HG03025 (cell line): Measurements from ENCODE around the gene TAF10.

Experiments used
- ATAC-seq: cut with Tn5 transposase; IDR thresholded peaks from one replicate; pipeline ENCODE4 v1.9.1; 2021; ENCODE audit warnings: mild to moderate bottlenecking, moderate library complexity; ENCODE audit not compliant: unreplicated experiment, low FRiP score

TAF10 gene

DNA sequence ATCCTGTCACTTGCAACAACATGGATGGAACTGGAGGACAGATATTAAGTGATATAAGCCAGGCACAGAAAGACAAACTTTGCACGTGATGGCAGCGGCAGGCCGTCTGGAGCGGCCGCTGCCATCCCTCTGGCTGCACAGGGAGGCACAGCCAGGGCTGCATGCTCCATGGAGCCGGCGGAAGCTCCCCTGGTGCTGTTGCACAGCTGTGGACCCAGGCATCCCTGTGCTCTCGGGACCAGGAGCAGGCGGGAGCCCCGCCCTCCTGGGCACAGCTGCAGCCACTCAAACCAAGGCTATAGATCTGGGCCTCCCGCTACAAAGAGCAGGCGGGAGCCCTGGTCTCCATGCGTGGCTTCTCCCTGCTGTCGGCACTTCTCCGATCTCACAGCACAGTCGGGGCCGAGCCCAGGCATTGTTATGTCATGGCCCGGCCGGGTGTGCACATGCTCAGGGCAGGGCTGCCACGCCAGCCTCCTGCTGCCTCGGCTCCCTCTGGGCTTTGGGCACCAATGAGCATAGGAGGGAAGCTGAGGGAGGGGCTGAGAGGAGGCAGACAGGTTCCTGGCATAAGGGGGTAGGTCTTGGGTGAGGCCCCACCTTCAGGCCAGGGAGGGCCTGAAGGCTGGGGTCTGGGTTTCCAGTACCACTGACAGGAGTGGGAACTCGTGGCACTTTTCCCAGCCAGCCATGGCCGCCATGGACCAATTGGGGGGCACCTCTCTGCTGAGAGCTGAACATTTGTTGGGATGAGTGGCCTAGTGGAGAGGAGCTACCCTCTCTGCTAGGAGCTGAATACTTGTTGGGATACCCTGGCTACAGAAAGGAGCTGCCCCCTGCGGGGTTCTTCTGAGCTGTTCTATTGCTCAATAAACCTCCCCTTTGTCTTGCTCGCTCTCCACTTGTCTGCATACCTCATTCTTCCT is 25.3 kb downstream of the TAF10 start:
- ATAC-seq, result no peak

DNA sequence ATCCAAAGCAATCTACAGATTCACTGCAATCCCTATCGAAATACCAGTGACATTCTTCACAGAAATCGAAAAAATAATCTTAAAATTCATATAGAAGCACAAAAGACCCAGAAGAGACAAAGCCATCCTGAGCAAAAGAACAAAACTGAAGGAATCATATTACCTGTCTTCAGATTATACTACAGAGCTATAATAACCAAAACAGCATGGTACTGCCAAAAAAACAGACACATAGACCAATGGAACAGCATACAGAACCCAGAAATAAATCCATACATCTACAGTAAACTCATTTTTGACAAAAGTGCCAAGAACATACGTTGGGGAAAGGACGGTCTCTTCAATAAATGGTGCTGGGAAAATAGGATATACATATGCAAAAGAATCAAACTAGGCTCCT is 27.5 kb downstream of the TAF10 start:
- ATAC-seq, result no peak

DNA sequence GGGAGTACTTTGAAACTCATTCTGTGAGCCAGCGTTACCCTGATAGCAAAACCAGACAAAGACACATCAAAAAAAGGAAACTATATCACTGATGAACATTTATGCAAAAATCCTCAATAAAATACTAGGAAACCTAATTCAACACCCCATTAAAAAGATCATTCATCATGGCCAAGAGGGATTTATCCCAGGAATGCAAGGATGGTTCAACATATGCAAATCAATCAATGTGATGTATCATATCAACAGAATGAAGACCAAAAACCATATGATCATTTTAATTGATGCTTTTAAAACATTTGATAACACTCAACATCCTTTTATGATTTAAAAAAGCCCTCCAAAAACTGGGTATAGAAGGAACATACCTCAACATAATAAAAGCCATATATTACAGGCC is 28.4 kb downstream of the TAF10 start:
- ATAC-seq, result no peak

DNA sequence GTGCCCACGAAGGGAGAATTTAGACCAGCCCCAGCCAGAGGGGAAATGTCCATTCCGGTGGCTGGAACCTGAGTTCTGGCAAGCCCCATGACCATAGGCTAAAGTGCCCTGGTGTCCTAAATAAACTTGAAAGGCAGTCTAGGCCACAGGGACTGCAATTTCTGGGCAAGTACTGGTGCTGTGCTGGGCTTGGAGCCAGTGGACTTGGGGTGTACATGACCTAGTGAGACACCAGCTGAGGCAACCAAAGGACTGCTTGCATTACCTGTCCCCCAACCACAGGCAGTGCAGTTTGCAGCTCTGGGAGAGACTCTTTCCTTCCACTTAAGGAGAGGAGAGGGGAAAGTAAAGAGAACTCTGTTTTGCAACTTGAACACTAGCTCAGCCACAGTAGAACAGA is 32.3 kb downstream of the TAF10 start:
- ATAC-seq, result no peak

DNA sequence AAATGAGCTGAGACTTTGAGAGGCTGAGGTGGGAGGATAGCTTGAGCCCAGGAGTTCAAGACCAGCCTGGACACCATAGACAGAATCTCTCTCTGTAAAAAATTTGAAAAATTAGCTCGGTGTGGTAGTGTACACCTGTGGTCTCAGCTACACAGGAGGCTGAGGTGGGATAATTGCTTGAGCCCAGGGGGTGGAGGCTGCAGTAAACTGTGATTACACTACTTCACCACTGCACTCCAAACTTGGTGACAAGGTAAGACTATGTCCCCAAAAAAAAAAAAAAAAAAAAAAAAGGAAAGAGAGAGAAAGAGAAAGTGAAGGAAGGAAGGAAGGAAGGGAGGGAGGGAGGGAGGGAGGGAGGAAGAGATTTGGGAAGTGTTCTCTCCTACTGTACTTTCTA is 33.9 kb downstream of the TAF10 start:
- ATAC-seq, result no peak

DNA sequence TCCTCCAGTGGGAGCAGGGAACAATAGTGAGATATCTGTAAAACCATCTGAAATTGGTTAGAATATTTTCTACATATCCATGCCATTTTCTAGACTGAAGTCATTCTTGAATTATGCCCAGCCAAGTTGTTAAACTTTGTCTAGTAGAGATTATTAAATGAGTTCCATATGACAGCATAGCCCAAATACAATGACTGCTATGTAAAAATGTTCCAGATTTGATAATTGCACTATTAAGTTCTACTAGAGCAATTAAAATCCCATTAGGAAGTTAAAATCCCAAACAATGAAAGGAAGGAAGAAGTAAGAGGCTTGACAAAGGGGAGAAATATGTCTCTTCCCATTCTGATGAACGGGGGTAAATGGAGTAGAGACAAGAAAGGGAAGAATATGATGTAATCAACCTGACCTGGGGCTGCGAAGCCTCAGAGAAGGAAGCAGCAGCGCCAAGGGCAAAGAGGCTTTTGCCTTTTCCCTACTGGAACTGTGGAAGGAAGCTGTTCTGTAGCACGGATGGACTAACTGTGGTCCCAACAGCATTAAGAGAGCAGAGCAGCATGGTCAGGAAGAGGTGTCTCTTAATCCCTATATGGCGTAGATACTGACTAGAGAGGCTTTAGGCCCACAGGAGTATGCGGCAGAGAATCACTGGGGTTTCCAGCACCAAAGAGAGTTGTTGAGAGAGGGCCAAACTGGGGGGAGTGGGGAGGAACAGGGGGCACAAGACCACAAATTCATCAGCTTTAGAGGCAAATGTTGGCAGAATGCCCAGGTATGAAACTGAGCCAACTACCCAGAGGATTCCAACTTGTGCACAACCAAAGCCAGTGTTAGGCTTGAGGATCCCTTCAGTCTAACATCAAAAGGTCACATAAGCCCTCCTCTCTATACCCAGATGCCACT is 35.3 kb downstream of the TAF10 start:
- ATAC-seq, result no peak

DNA sequence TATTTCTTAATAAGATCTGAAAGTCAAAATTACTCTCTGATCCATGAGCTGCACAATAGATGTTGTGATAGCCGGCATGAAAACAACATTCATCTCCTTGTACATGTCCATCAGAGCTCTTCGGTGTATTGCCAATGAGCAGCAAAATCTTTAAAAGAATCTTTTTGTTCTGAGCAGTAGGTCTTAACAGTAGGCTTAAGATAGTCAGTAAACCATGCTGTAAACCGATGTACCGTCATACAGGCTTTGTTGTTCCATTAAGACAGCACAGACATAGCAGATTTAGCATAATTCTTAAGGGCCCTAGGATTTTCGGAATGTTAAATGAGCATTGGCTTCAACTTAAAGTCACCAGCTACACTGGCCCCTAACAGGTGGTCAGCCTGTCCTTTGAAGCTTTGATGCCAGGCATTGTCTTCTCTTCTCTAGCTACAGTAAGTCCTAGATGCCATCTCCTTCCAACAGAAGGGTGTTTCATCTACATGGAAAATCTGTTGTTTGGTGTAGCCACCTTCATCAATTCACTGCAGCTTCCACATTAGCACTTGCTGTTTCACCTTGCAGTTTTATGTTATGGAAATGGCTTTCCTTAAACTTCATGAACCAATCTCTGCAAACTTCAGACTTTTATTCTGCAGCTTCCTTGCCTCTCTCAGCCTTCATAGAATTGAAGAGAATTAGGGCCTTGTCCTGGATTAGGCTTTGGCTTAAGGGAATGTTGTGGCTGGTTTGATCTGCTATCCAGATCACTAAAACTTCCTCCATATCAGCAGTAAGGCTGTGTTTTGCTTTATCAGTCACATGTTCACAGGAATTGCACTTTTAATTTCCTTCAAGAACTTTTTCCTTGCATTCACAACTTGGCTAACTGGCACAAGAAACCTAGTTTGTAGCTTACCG is 37.0 kb downstream of the TAF10 start:
- ATAC-seq, result no peak

DNA sequence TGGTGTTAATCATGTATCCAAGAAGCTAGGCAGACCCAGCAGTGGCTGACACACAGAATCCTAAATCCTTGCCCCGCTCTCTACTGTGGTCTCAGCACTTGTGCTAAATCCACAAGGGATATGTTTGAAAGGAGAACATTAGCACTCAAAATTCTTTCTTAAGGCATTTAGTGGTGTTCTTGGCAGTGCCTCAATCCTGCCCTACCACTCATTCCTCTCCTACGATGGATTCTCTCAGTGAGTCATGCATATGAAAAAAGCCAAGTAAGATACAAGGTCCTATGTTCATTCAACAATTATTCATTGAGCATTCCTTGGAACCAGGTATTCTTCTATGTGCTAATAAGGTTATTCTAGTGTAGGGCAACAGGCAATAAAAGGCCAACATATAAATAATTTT is 39.8 kb downstream of the TAF10 start:
- no peak for ATAC-seq

DNA sequence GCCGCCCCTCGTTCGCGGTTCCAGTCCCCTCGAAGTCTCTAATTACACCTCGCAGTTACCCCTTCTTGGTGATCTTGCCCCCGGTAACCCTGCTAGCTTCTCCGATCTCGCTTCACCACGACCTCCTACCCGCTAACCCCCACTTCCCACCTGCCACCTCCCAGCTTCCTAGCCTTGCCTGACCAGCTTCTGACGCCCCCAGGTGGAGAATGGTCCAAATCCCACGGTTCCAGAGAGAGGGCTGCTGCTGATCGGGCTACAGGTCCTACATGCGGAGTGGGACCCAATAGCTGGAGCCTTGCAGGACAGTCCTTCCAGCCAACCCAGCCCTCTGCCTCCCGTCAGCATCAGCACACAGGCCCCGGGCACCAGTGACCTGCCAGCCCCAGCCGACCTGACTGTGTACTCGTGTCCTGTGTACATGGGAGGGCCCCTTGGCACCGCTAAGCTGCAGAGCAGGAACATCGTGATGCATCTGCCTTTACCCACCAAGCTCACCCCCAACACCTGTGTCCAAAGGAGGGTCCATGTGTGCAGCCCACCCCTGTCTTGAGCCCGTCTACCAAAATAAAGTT is 40.5 kb downstream of the TAF10 start:
- no peak for ATAC-seq

DNA sequence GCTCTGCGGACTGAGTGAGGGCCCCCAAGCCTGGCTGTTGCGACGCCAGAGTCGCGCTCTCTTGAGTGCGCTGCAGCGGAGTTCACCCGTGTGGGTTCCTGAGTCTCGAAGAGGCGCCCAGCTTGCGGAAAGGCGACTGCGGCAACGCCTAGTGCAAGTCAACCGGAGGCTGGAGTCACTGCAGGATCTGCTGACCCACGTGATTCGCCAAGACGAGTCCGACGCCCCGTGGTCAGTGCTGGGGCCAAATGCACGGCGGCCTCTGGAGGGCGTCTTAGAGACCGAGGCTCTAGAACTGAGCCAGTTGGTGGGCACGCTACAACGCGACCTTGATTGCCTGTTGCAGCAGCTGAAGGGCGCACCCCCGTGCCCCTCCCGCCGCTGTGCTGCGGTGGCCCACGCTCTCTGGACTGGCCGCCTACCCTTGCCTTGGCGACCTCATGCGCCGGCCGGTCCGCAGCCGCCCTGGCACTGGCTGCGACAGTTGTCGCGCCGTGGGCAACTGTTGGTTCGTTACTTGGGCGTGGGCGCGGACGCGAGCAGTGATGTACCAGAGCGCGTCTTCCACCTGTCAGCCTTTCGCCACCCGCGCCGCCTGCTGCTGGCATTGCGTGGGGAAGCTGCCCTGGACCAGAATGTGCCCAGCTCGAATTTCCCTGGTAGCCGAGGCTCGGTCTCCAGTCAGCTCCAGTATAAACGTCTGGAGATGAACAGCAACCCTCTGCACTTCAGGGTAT is 41.2 kb downstream of the TAF10 start:
- ATAC-seq, result no peak

DNA sequence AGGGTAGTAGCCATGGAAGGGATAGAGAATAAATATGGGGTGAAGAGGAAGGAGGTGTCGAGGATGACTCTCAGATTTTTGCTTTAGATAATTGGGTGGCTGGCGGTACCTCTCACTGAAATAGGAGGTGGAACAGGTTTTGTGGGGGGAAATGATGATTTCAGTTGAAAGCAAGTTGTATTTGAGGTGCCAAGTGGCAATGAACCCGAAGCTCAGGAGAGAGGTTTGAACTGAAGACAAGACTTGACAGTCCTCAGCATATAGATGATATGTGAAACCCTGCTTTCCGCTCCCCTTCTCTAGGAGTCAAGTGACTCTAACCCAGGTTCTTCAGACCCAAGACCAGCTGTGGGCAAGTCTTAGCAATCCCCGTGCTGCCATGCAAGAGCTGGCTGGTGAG is 42.3 kb downstream of the TAF10 start:
- ATAC-seq, result no peak

DNA sequence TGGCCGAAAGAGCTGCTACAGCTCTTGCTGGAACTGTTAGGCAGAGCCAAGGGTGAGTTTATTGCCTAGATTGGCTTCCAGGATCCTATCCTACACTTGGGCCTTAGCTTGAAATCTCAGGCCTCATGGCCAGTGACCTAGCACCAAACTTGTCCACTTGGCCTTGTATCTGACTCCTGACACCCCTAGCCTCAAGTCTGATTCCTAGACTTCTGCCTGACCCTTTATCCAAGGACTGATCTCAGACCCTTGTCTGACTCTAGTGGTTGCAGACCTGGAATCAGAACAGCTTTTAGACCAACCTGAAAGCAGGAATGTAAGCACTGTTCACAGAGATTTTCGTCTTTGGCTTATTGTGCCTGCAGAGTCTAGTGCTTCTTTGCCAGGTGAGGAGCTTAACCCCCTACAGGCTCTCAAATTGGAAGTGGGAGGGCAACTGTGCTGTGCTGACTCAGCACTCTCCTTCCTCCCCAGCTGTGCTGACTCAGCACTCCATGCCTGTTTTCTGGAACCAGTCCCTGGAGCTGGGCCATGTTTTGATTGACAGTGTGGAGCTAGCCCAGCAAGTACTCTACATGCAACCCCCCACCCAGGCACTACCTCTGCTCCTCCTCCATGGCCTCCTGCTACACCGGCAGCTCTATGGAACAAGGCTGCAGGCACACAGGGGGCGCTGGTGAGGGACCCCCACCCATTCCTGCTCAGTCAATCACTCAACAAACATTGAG is 43.7 kb downstream of the TAF10 start:
- ATAC-seq, result no peak

DNA sequence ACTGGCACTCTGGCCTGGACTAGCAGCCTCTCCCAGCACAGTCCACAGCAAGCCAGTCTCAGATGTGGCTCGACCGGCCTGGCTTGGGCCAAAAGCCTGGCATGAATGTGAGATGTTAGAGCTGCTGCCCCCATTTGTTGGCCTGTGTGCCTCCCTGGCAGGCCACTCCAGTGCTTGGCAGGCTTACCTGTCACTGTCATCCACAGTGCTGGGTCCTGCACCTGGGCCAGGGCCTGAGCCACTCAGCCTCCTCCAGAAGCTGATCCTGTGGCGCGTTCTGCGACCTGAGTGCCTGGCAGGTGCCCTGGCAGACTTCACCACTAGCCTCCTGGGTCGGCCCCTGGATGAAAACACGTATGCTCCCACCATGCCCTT is 44.7 kb downstream of the TAF10 start:
- no peak for ATAC-seq

DNA sequence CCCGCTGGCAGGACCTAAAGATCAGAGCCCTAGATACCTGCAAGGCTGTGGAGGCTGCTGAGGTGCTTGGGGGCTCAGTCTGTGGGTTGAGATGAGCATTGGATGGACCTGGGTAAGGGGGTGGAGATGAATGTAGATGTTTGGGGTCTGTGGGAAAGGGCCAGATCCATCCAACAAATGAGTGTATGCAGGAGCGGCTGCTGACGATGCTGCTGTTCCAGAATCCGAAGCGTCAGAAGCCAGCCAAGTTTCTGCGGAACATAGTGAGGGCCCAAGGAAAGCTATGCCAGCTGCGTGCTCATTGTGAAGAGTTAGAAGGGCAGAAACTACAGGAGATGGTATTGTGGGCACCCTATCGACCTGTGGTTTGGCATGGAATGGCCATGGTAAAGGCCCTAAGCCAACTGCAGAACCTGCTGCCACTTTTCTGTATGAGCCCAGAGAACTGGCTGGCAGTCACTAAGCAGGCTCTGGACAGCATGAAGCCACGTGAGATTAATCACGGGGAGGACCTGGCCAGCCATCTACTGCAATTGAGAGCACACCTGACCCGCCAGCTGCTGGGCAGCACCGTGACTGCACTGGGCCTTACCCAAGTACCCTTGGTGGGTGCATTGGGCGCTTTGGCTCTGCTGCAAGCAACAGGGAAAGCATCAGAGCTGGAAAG is 45.2 kb downstream of the TAF10 start:
- no peak for ATAC-seq

DNA sequence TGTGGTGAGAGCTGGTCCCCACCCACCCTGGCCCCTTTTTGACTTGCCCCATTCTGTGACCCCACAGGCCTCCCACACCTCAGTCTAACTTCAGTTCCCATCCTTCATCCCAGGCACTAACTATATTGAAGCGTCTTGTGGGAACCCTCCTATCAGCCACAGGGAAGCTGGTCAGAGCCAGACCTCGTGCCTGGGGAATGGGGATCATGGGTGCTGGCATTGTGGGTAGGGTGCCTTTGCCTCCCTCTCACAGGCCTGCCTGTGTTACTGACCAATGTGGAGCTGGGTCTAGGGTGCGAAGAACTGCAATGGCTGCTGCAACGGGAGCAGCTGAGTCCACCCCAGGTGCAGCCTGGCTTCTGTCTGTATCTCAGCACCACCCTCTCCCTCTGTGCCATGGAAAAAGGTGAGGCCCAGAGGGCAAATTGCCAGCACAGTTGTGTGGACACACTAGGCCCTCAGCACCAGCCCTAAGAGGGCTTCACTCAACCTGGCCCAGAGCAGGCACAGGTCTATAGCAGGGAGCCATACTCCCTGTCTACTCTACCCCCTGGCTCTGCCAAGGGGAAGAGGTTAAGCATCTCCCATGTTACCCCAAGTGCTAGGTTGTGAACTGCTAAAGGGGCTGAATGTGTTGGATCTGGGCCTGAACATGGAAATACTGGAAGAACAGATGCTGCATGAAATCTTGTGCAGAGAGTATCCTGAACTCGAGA is 45.9 kb downstream of the TAF10 start:
- ATAC-seq, result no peak

DNA sequence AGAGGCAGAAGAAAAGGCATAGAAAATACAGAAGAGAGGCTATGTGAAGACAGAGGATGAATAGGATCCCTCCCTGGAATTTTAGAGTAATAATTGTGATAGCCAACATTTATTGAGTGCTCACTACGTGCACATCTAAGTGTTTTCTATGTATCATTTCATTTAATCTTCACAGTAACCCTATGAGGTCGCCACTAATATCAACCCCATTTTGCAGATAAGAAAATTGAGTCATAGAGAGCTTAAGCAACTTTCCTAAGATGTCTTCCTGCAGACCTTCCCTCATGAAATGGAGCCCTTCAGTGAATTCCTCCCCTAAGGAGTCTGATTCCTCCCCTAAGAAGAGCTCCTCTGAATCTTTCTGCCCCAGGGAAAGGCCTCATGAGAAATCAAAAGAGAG is 46.7 kb downstream of the TAF10 start:
- ATAC-seq, result no peak

DNA sequence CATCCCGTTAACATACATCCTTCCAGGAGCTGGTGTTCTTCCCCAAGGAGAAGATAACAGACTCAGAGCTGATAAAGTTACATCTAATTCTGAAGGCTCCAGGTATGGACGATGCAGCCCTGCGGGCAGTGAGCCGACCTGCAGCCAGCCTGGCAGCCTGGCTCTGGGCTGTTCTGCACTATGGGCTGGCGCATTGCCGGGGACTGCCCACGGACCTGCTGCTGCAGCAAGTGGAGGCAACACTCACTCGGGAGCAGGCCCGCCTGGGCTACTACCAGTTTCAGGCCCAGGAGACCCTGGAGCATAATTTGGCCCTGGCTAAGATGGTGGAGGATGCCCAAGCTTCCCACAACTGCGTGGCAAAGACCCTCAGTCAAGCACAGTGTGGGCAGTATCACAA is 48.3 kb downstream of the TAF10 start:
- ATAC-seq, result no peak

DNA sequence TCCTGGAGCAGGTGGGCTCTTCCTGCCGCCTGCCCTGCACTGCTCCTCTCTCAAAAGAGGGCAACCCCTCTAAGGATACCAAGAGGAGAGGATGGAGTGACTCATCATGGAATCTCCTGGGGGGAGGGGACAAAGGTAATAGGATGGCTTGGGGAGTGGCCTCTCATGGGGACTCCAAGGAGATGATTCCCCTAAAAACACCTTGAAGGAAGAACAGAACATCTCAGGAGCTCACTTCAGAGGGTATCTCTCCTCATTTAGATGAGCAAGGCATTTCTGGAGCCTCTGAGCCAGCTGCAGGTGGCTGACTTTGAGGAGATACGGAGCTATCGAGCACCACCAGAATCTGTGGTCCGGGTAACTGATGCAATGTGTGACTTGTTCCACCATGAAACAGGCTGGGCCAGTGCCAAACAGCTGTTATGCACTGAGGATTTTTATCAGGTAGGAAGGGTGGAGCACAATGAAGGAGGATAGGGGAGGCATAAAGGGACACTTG is 48.8 kb downstream of the TAF10 start:
- no peak for ATAC-seq
